ENCODE results near the gene ATG16L1. TPM values are rescaled to one million over a fixed set of nuclear protein-coding genes. Genes with fewer than 3 reads are reported as not detected.

Gene ATG16L1
- total and polyA plus RNA-seq, 2 of the 4 experiments (the other 2 are of a cell fraction) = 20.0 to 26.2 TPM

DNA sequence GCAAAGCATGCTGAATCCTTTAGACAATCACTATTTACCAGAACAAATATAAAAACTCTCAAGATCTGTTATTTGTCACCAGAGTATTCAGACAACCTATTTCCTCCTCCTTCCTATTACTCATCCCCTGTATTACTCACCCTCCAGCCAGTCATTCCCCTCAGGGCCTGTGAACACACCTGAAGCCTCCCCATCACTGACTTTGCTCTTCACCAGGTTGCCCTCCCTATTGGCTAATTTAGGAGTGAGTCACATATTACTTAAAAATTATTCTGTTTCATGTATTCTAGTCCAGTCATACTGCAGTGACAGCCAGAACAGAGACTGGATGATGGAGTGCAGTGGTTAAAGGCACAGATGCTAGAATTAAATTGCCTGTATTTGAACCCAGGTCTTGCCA lies 3.7 kb upstream of the ATG16L1 start:
- Histone ChIP-seq H3K9ac (ENCODE audit: low read depth, low read length) (no peak overlapping the region), H3K36me3 (ENCODE audit: control insufficient read depth, insufficient read depth, low read length) (no peaks in the 10 kb centered on the region), H3K79me1 (ENCODE audit: low read depth in 1 of 2, low read length in 2 of 2) (peaks cover 5 to 11% of the 10 kb centered on the region in 2 experiments; a peak in 3 of 4 replicates), H3K9me1 (ENCODE audit: insufficient read depth, low read length) (no peaks in the 10 kb centered on the region), H3K14ac (replicated peaks; ENCODE audit: low read depth, low read length) (no peak overlapping the region), H3K4me1 (ENCODE audit: control insufficient read depth, insufficient read depth, low read length) (no peaks in the 10 kb centered on the region), H4K20me1 (ENCODE audit: insufficient read depth, low read length) (no peaks in the 10 kb centered on the region), H2BK120ac (ENCODE audit: low read depth, low read length) (no peak overlapping the region), H2AK5ac (ENCODE audit: low read depth, low read length) (no peak overlapping the region), H2AFZ (replicated peaks; ENCODE audit: low read length, poor library complexity) (no peak overlapping the region), H2BK20ac (ENCODE audit: low read depth, low read length) (no peak overlapping the region), H3K56ac (ENCODE audit: extremely low read depth, insufficient read depth, low read length) (no peak overlapping the region), H3K23ac (ENCODE audit: low read depth, low read length) (no peak overlapping the region), H2AK9ac (replicated peaks; ENCODE audit: low read depth, low read length, poor library complexity) (no peak overlapping the region), H3K4me3 (ENCODE audit: insufficient read depth, low read depth, low read length) (no peak overlapping the region), H2BK5ac (ENCODE audit: low read depth, low read length, poor library complexity, severe bottlenecking) (no peak overlapping the region), H3K27ac (ENCODE audit: insufficient read depth, low read length) (no peak overlapping the region), H3K9me3 (ENCODE audit: control insufficient read depth, insufficient read depth, low read length) (no peaks in the 10 kb centered on the region), H4K91ac (ENCODE audit: insufficient read depth, low read depth, low read length) (no peak overlapping the region), H3K4me2 (ENCODE audit: low read depth, low read length) (no peak overlapping the region), H2BK15ac (ENCODE audit: low read depth, low read length) (no peak overlapping the region), H3K4ac (ENCODE audit: low read depth, low read length) (no peak overlapping the region), H3K27me3 (ENCODE audit: control insufficient read depth, insufficient read depth, low read length) (peaks cover 3% of the 10 kb centered on the region; the same call in 1 of the 2 replicates), H4K5ac (ENCODE audit: low read depth, low read length) (no peak overlapping the region), H3K18ac (ENCODE audit: low read depth, low read length) (no peak overlapping the region), H4K8ac (ENCODE audit: low read depth in 2 of 2, low read length in 2 of 2) (no peak overlapping the region)
- in situ Hi-C loops (cut with MboI; ENCODE audit: low sequenced_read_pairs) (no loop called here), intact Hi-C loops (cut with micrococcal nuclease) (no loop called here), dilution Hi-C loops (cut with HindIII; ENCODE audit: low sequenced_read_pairs, unreplicated experiment) (no loop called here)
- POLR2A ChIA-PET (ENCODE audit: unreplicated experiment) = no interaction called here
- TF ChIP-seq, protein P1, sequence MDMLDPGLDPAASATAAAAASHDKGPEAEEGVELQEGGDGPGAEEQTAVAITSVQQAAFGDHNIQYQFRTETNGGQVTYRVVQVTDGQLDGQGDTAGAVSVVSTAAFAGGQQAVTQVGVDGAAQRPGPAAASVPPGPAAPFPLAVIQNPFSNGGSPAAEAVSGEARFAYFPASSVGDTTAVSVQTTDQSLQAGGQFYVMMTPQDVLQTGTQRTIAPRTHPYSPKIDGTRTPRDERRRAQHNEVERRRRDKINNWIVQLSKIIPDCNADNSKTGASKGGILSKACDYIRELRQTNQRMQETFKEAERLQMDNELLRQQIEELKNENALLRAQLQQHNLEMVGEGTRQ (IDR thresholded peaks at IDR 0.05; ENCODE audit: low read depth, low read length) = no peak
- TF ChIP-seq, protein P2, sequence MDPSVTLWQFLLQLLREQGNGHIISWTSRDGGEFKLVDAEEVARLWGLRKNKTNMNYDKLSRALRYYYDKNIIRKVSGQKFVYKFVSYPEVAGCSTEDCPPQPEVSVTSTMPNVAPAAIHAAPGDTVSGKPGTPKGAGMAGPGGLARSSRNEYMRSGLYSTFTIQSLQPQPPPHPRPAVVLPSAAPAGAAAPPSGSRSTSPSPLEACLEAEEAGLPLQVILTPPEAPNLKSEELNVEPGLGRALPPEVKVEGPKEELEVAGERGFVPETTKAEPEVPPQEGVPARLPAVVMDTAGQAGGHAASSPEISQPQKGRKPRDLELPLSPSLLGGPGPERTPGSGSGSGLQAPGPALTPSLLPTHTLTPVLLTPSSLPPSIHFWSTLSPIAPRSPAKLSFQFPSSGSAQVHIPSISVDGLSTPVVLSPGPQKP (IDR thresholded peaks at IDR 0.05; ENCODE audit: borderline replicate concordance, low read depth, low read length) = no peak
- TF ChIP-seq BHLHE40 (IDR thresholded peaks at IDR 0.05; ENCODE audit: low read depth, low read length) (no peak), NFE2L2 (IDR thresholded peaks at IDR 0.05; ENCODE audit: low read depth, low read length) (no peak), CHD1 (IDR thresholded peaks at IDR 0.05; ENCODE audit: low read depth, low read length) (no peak), RFX5 (IDR thresholded peaks at IDR 0.05; ENCODE audit: low read depth, low read length) (no peak), RAD21 (IDR thresholded peaks at IDR 0.05; ENCODE audit: low read length) (no peak), MAZ (IDR thresholded peaks at IDR 0.05; ENCODE audit: borderline replicate concordance, low read depth, low read length) (no peak), MAFK (IDR thresholded peaks at IDR 0.05; ENCODE audit: low read depth, low read length) (no peak)
- peak; percentile 34 for DNase-seq
- no peak for ATAC-seq (ENCODE audit: low read depth)
- CTCF ChIA-PET = no interaction called here
- BruUV-seq (replicated peaks) = no TSS peak

Data from IMR-90 (cell line).